T-helper 1 cell (primary cell): ENCODE data around the gene PRKAR2B.

ENCODE experiments used
- DNase-seq, 5 donors: peaks; one replicate each; pipeline ENCODE4 v3.0.0-alpha.2; 2012 to 2020

The PRKAR2B gene

GRCh38 chr7:107164092-107164491 lies 119.6 kb downstream of the PRKAR2B start:
- DNase-seq: no peak

GRCh38 chr7:107165341-107165740 lies 120.8 kb downstream of the PRKAR2B start:
- no peak for DNase-seq

- no peak for DNase-seq
These were observed 122.4 kb downstream of the PRKAR2B start for GRCh38 chr7:107166736-107167426.

DNA sequence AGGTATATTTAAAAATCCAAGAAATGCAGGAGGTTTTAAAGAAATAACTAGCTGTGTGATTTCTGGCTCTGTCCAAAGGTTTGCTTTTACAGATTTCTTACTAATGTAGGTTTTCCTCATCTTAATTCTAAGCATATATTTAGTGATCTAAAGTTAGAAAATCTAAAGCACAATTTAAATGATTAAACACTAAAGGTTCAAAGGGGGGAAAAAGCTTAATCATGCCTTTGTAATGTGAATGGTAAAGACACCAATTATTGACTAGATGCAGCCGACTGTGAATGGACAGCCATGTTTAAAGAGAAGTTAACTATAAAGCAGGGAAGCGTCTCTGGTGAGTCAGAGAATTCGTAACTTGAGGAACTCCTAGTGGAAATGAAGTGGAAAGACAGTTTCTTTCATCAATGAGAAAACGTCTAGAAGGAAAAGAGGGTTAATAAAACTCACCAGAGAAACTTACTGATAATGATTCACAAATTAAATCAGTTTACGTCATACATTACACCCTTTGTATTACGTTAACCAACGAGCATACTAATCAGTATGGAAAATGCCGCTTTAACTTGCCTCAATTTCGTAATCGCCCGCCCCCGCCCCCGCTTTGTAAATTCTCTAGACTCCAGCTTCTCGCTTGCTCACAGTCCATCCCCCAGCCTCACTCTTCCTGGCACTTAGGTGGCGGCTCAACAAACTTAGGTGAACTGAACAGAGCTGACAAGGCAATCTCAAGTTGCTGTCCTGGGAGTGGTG lies 123.2 kb downstream of the PRKAR2B start:
- DNase-seq: peak in 4 of 5 donors; percentile 34 to 70 (median 62)

GRCh38 chr7:107168233-107169119 lies 124.0 kb downstream of the PRKAR2B start, which contains the start of gene HBP1:
TSS of gene HBP1 (plus strand) at chr7:107169003. CDS start at chr7:107179894, 10,891 bp downstream.
- peak; percentile 94 to 99 (median 98) for DNase-seq

DNA sequence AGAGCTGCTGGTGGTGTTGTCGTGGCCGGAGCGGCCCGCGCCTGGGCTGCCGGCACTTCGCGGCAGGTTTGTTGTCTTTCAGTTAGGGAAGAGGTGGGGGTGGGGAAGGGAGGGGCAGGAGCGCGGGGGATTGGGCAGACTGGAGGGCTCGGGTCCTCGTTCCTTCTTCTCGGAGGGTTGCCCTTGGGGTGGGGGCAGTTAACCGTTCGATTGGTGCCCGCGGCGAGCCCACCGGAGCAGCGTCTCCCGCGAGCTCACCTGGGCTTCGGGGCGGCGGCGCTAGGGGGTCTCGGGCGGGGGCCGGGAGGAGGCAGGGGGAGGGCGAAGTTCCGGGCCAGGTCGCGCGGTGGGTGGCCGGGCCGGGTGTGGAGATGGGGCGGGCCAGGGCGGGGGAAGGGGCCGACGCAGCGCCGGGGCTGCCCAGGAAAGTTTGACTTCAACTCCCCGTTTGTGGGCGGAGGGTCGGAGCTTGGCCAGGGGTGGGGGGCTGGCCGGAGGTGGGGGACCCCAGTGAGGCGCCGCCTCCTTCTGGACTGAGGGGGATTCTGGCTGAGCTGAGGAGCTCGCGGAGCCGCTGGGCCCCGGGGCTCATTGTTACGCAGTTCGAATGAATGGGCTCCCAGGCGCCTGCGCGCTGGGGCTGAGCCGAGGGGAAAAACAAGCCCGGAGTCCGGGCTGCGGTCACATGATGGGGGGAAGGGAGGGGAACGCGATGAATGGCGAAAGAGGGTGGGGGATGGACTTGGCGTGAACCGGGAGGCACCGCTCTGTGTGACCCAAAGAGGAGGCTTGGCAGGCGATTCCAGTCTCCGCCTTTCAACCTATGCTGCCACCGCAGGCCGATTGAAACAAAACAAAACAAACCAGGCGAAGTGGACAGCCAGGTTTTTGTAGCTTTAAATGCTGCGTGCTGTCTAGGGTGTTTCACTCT lies 124.9 kb downstream of the PRKAR2B start:
- DNase-seq: peak; percentile 77 to 89 (median 82)

- no peak for DNase-seq
These were observed 125.8 kb downstream of the PRKAR2B start for GRCh38 chr7:107170051-107170915.

GRCh38 chr7:107171496-107171895 lies 127.0 kb downstream of the PRKAR2B start:
- no peak for DNase-seq

GRCh38 chr7:107172276-107173032 lies 127.9 kb downstream of the PRKAR2B start:
- no peak for DNase-seq

DNA sequence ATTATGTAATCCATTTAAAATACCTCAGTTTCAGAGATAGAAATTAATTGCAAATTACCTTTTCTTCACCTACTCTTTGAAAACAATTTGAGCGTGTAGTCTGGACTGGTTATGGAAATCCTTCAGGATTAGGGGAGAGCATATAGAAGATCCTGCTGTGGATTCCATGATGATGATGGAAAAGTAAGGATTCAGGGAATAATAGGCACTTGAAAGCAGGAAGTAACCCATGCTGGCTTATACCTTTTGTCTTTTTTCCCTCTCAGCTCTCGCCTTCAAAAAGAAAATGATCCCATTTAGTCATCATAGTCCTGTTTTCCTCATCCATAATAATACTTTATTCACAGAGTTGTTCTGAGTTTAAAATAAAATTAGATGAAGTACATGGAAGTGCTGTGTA lies 128.7 kb downstream of the PRKAR2B start:
- no peak for DNase-seq

DNA sequence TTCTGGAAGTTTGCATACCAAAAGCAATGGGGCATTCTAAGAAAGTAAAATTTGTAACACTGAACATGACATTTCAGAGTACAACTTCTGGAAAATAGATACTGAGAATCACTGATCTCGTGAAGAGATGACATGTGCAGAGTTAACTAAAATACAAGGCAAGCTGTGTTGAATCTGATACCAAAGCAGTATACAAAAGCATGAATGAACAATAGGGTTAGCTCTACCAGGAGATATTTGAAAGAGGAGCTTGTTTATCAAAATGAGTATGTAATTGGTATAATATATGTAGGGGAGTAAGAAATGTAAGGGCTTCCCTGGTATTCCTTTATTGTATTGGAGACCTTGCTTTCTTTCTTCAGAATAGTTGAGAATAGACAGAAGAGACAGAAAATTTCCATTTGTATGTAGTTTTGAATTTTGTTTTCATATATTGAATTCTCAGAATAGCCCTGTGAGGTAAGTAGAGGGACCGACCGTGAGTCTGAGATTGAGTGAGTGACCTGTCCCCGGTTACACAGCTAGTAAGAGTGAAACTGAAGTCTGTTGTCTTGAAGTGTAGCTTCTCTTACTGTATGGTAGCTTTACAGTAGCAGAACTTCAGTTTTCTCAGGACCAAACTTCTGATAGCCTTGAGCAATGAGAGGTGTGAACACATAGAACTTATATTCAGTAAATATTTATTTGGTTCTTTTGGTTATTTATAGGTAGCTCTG lies 129.3 kb downstream of the PRKAR2B start:
- DNase-seq: peak in 1 of 5 donors; percentile 36

DNA sequence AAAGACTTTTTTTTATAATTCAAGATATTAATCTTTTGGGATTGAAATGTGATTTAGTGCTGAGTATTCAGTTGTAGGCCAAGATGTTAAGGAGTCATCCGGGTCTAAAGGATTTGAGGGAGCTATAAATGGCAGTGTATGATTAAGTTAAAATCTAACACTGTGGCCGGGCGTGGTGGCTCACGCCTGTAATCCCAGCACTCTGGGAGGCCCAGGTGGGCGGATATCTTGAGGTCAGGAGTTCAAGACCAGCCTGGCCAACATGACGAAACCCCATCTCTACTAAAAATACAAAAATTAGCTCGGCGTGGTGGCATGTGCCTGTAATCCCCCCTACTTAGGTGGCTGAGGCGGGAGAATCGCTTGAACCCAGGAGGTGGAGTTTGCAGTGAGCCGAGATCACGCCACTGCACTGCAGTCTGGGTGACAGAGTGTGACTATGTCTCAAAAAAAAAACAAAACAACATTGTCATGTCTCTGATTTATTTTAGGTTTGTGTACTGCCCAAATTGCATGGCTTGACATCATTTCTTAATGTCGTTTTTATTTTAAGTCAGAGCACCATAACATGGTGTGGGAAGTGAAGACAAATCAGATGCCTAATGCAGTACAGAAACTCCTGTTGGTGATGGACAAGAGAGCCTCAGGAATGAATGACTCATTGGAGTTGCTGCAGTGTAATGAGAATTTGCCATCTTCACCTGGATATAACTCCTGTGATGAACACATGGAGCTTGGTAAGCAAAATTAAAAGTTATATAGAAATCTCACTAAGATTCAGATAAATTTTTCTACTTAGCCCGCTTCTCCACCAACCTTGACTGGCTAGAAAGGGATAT lies 135.0 kb downstream of the PRKAR2B start:
- DNase-seq: no peak

GRCh38 chr7:107180378-107180777 lies 135.9 kb downstream of the PRKAR2B start:
- DNase-seq: peak in 2 of 5 donors; percentile 17 to 29

DNA sequence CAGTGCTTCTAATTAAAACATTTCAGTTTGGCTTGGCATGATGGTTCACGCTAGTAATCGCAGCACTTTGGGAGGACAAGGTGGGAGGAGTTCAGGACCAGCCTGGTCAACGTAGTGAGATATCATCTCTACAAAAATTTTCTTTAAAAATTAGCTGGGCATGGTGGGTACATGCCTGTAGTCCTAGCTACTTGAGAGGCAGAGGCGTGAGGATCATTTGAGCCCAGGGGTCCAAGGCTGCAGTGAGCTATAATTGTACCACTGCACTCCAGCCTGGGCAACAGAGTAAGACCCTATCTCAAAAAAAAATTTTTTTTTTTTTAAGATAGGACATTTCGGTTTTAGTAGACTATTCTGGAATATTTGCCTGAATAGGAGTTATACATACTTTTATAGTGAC lies 136.7 kb downstream of the PRKAR2B start:
- no peak for DNase-seq

DNA sequence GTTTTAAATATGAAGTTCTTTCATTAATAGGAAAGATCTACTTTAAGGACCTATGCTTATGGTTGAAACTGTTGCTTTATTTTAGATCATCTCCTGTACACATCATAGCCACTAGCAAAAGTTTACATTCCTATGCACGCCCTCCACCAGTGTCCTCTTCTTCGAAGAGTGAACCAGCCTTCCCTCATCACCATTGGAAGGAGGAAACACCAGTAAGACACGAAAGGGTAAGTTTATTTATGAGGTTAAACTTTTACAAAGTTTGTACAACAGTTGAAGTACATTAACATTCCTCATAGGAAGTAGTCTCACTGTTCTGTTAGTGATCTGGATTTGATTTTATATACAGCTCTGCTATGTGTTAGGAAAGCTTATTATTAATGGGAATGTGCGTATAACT lies 141.2 kb downstream of the PRKAR2B start:
- no peak for DNase-seq

DNA sequence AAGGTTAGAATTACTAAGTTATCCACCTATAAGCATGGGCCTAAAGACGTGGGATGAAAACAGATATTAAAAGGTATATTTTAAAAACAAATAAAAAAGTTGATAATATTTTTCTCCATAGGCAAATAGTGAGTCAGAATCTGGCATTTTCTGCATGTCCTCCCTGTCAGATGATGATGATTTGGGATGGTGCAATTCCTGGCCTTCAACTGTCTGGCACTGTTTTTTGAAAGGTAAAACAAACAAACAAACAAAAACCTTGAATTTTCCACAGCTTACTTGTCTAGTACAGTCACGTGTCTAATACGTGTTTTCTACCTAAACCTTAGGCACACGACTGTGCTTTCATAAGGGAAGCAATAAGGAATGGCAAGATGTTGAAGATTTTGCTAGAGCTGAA lies 141.7 kb downstream of the PRKAR2B start:
- DNase-seq: no peak

GRCh38 chr7:107187774-107188173 lies 143.3 kb downstream of the PRKAR2B start:
- no peak for DNase-seq

GRCh38 chr7:107190090-107190489 lies 145.6 kb downstream of the PRKAR2B start:
- DNase-seq: no peak
